HL-60 (cell line): Measurements from ENCODE around the gene SPATA17.

Source experiments
- CTCF ChIP-seq: IDR thresholded peaks from one replicate; pipeline ENCODE4 v1.5.1; 2011; ENCODE audit warnings: low read length, control low read depth, inconsistent platforms; ENCODE audit not compliant: insufficient read depth
- REST ChIP-seq: IDR thresholded peaks from 2 replicates; pipeline ENCODE4 v1.6.1; 2012; ENCODE audit warnings: low read depth; ENCODE audit not compliant: insufficient replicate concordance

- TF ChIP-seq CTCF = no peak
- no peak for TF ChIP-seq REST
Observed at GRCh38 chr1:217881607-217882332, 250.6 kb downstream of the SPATA17 start.
